Astrocyte of the spinal cord (primary cell): ENCODE data around the gene B4GALT4.
A peak's percentile ranks its signal among the peaks of the same experiment; 100 is the strongest.

Source experiments
- DNase-seq: peaks from one replicate; pipeline ENCODE4 v3.0.0; 2011; ENCODE audit warnings: low read depth, low spot score
- H3K4me3 ChIP-seq: 2 replicates; pipeline ENCODE4 v1.5.1; 2011; ENCODE audit warnings: low read depth, mild to moderate bottlenecking, low read length, moderate library complexity
- CTCF ChIP-seq: IDR thresholded peaks from 2 replicates; pipeline ENCODE4 v1.5.1; 2012; ENCODE audit warnings: low read depth, mild to moderate bottlenecking, low read length, inconsistent platforms
- in situ Hi-C: cut with HindIII; loops from 2 replicates; pipeline ENCODE4 v1.10.0; 2017; ENCODE audit warnings: low sequenced_read_pairs

B4GALT4 gene

GRCh38 chr3:119238363-119238762 lies 2.3 kb downstream of the B4GALT4 start:
- DNase-seq: no peak
- H3K4me3 ChIP-seq: no peak overlapping the region
- TF ChIP-seq CTCF: no peak
- in situ Hi-C loops: no loop called here

- no peak overlapping the region for H3K4me3 ChIP-seq
- no peak for TF ChIP-seq CTCF
- in situ Hi-C loops: no loop called here
- no peak for DNase-seq
These were observed 3.4 kb downstream of the B4GALT4 start for GRCh38 chr3:119237299-119237698.

GRCh38 chr3:119236756-119237155 lies 3.9 kb downstream of the B4GALT4 start:
- in situ Hi-C loops: no loop called here
- TF ChIP-seq CTCF: no peak
- no peak overlapping the region for H3K4me3 ChIP-seq
- DNase-seq: no peak

GRCh38 chr3:119235151-119235550 lies 5.5 kb downstream of the B4GALT4 start:
- in situ Hi-C loops: no loop called here
- H3K4me3 ChIP-seq: no peak overlapping the region
- TF ChIP-seq CTCF: no peak
- DNase-seq: peak; percentile 56

- H3K4me3 ChIP-seq: no peak overlapping the region
- no peak for DNase-seq
- in situ Hi-C loops: no loop called here
- TF ChIP-seq CTCF: no peak
These were observed 6.1 kb downstream of the B4GALT4 start for GRCh38 chr3:119234610-119235009.

- H3K4me3 ChIP-seq: no peak overlapping the region
- no peak for TF ChIP-seq CTCF
- in situ Hi-C loops: no loop called here
- DNase-seq: no peak
These were observed 9.9 kb downstream of the B4GALT4 start for GRCh38 chr3:119230745-119231144.

GRCh38 chr3:119230071-119230470 lies 10.6 kb downstream of the B4GALT4 start:
- no peak overlapping the region for H3K4me3 ChIP-seq
- TF ChIP-seq CTCF: no peak
- in situ Hi-C loops: no loop called here
- no peak for DNase-seq
